Measurements from ENCODE around the gene ERF. TPM values are rescaled to one million over a fixed set of nuclear protein-coding genes. Genes with fewer than 3 reads are reported as not detected.

ERF gene
- total and polyA plus RNA-seq, 10 of the 15 experiments (the other 5 are each of a cell fraction or from before 2014, with no cell fraction given) = 0.02 to 51.8 (median 14.4) TPM

DNA sequence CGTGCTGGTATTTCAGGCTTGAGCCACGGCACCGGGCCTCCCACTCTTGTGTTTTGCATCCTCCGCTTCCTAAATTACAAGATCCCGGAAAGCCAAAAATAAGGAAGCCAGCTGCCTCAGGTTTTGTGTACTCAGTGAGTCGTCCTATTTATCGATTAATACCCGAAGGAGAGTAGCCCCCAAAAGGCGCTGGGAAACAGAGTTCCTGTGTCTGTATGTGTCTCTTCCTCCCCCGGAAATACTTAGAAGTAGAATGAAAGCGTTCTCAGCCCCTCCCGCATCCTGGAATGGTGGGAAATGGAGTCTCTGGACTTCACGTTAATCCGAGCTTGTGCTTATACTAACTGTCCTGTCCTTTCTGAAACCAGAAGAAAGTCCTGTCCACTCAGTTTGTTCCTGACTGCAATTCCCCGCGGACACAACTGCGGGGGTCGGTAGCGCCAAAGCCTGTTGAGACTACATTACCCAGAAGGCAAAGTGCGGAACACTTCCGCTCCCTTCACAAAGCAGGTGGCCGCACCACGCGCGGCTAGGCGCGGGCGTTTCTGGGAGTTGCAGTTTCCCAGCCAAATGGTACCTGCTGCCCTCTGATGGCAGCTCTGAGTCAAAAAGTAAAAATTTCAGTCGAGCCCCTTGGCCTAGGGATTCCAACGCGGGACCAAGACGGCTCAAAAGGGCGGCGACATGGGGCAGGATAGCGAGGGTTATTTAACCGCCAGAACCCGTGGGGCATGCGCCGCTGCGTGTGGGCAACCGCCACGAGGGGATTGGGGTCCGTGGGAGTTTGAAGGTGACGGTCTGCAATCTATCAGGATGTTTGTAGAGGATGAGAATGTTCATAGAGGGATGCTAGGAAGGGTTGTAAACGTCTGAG lies 10.3 kb downstream of the ERF start (continued):
- TF ChIP-seq, protein P1, sequence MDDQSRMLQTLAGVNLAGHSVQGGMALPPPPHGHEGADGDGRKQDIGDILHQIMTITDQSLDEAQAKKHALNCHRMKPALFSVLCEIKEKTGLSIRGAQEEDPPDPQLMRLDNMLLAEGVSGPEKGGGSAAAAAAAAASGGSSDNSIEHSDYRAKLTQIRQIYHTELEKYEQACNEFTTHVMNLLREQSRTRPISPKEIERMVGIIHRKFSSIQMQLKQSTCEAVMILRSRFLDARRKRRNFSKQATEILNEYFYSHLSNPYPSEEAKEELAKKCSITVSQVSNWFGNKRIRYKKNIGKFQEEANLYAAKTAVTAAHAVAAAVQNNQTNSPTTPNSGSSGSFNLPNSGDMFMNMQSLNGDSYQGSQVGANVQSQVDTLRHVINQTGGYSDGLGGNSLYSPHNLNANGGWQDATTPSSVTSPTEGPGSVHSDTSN (IDR thresholded peaks at IDR 0.05; ENCODE audit: insufficient replicate concordance, low read depth, low read length) = no peak
- TF ChIP-seq MYC (IDR thresholded peaks at IDR 0.05; ENCODE audit: insufficient read depth, insufficient read length, insufficient replicate concordance, low read length, severe bottlenecking) (no peak), MEF2A (IDR thresholded peaks at IDR 0.05; ENCODE audit: insufficient read depth, low read depth, low read length) (0 out of 2 replicates have a peak, but pooled peaks have one; percentile 8), IKZF1 (conservative IDR thresholded peaks at IDR 0.05) (peak; percentile 100), LARP7 (IDR thresholded peaks at IDR 0.05) (peak; percentile 77), ZNF217 (IDR thresholded peaks at IDR 0.05) (no peak), ZSCAN29 (IDR thresholded peaks at IDR 0.05) (no peak), ASH2L (IDR thresholded peaks at IDR 0.05; ENCODE audit: borderline replicate concordance, low read depth) (no peak)
- TF ChIP-seq, protein P2, sequence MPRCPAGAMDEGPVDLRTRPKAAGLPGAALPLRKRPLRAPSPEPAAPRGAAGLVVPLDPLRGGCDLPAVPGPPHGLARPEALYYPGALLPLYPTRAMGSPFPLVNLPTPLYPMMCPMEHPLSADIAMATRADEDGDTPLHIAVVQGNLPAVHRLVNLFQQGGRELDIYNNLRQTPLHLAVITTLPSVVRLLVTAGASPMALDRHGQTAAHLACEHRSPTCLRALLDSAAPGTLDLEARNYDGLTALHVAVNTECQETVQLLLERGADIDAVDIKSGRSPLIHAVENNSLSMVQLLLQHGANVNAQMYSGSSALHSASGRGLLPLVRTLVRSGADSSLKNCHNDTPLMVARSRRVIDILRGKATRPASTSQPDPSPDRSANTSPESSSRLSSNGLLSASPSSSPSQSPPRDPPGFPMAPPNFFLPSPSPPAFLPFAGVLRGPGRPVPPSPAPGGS (IDR thresholded peaks at IDR 0.05; ENCODE audit: borderline replicate concordance, insufficient read depth, low read depth, low read length, poor library complexity, severe bottlenecking) = no peak
- TF ChIP-seq, protein P3, sequence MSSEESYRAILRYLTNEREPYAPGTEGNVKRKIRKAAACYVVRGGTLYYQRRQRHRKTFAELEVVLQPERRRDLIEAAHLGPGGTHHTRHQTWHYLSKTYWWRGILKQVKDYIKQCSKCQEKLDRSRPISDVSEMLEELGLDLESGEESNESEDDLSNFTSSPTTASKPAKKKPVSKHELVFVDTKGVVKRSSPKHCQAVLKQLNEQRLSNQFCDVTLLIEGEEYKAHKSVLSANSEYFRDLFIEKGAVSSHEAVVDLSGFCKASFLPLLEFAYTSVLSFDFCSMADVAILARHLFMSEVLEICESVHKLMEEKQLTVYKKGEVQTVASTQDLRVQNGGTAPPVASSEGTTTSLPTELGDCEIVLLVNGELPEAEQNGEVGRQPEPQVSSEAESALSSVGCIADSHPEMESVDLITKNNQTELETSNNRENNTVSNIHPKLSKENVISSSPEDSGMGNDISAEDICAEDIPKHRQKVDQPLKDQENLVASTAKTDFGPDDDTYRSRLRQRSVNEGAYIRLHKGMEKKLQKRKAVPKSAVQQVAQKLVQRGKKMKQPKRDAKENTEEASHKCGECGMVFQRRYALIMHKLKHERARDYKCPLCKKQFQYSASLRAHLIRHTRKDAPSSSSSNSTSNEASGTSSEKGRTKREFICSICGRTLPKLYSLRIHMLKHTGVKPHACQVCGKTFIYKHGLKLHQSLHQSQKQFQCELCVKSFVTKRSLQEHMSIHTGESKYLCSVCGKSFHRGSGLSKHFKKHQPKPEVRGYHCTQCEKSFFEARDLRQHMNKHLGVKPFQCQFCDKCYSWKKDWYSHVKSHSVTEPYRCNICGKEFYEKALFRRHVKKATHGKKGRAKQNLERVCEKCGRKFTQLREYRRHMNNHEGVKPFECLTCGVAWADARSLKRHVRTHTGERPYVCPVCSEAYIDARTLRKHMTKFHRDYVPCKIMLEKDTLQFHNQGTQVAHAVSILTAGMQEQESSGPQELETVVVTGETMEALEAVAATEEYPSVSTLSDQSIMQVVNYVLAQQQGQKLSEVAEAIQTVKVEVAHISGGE (CRISPR knock-in tag; IDR thresholded peaks at IDR 0.05) = no peak
- TF ChIP-seq, protein P4, sequence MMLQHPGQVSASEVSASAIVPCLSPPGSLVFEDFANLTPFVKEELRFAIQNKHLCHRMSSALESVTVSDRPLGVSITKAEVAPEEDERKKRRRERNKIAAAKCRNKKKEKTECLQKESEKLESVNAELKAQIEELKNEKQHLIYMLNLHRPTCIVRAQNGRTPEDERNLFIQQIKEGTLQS (IDR thresholded peaks at IDR 0.05; ENCODE audit: borderline replicate concordance, extremely low read depth, low read depth, low read length) = peak; percentile 95
- TF ChIP-seq, protein P5, sequence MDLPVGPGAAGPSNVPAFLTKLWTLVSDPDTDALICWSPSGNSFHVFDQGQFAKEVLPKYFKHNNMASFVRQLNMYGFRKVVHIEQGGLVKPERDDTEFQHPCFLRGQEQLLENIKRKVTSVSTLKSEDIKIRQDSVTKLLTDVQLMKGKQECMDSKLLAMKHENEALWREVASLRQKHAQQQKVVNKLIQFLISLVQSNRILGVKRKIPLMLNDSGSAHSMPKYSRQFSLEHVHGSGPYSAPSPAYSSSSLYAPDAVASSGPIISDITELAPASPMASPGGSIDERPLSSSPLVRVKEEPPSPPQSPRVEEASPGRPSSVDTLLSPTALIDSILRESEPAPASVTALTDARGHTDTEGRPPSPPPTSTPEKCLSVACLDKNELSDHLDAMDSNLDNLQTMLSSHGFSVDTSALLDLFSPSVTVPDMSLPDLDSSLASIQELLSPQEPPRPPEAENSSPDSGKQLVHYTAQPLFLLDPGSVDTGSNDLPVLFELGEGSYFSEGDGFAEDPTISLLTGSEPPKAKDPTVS (IDR thresholded peaks at IDR 0.05; ENCODE audit: low read depth, low read length) = no peak
- TF ChIP-seq, protein P6, sequence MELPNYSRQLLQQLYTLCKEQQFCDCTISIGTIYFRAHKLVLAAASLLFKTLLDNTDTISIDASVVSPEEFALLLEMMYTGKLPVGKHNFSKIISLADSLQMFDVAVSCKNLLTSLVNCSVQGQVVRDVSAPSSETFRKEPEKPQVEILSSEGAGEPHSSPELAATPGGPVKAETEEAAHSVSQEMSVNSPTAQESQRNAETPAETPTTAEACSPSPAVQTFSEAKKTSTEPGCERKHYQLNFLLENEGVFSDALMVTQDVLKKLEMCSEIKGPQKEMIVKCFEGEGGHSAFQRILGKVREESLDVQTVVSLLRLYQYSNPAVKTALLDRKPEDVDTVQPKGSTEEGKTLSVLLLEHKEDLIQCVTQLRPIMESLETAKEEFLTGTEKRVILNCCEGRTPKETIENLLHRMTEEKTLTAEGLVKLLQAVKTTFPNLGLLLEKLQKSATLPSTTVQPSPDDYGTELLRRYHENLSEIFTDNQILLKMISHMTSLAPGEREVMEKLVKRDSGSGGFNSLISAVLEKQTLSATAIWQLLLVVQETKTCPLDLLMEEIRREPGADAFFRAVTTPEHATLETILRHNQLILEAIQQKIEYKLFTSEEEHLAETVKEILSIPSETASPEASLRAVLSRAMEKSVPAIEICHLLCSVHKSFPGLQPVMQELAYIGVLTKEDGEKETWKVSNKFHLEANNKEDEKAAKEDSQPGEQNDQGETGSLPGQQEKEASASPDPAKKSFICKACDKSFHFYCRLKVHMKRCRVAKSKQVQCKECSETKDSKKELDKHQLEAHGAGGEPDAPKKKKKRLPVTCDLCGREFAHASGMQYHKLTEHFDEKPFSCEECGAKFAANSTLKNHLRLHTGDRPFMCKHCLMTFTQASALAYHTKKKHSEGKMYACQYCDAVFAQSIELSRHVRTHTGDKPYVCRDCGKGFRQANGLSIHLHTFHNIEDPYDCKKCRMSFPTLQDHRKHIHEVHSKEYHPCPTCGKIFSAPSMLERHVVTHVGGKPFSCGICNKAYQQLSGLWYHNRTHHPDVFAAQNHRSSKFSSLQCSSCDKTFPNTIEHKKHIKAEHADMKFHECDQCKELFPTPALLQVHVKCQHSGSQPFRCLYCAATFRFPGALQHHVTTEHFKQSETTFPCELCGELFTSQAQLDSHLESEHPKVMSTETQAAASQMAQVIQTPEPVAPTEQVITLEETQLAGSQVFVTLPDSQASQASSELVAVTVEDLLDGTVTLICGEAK (IDR thresholded peaks at IDR 0.05; ENCODE audit: borderline replicate concordance) = peak; percentile 97
